Endothelial cell of umbilical vein (primary cell): ENCODE results near the gene COG5.

ENCODE experiments used
- EZH2 ChIP-seq: IDR thresholded peaks from 2 replicates; pipeline ENCODE4 v1.6.1; 2012; ENCODE audit warnings: borderline replicate concordance, low read depth, mild to moderate bottlenecking, moderate library complexity, low read length, inconsistent platforms; ENCODE audit not compliant: severe bottlenecking
- FOS ChIP-seq: IDR thresholded peaks from 2 replicates; pipeline ENCODE4 v1.6.1; 2011; ENCODE audit warnings: mild to moderate bottlenecking, low read length, moderate library complexity, borderline replicate concordance; ENCODE audit not compliant: insufficient read depth
- JUN ChIP-seq: IDR thresholded peaks from 2 replicates; pipeline ENCODE4 v1.6.1; 2011; ENCODE audit warnings: borderline replicate concordance, low read depth; ENCODE audit not compliant: insufficient read length, insufficient read depth
- POLR2A ChIP-seq: IDR thresholded peaks from 2 replicates; pipeline ENCODE4 v1.6.1; 2012; ENCODE audit warnings: low read depth, mild to moderate bottlenecking, control low read depth, low read length
- POLR2AphosphoS5 ChIP-seq: IDR thresholded peaks from 2 replicates; pipeline ENCODE4 v1.6.1; 2012; ENCODE audit warnings: low read depth, mild to moderate bottlenecking, control low read depth, low read length, moderate library complexity; ENCODE audit not compliant: insufficient read depth
- TF ChIP-seq, protein P1 (sequence below), 2 donors: IDR thresholded peaks; 1 replicate in 1 of 2; 2 replicates in 1 of 2; pipeline ENCODE4 v1.5.1; 2011; ENCODE audit warnings: low read length in 2 of 2, mild to moderate bottlenecking in 2 of 2, moderate library complexity in 2 of 2, control low read depth in 1 of 2, inconsistent platforms in 1 of 2, low read depth in 1 of 2; ENCODE audit not compliant: insufficient read depth in 1 of 2; ENCODE audit errors: extremely low read depth in 1 of 2

DNA sequence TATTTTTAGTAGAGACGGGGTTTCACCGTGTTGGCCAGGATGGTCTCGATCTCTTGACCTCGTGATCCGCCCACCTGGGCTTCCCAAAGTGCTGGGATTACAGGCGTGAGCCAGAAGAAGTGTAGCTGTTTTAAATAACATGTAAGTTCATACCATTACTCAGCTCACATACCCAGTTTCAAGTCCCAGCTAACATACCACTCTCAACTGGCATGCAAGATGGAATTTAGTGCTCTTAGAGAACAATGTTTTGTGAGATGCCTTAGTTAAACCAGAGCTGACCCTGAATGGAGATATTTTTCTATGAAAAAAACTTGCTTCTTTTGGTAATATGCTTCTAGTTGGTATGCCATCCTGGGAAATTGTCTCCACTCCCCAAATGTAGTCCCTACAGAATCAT lies 357.6 kb downstream of the COG5 start:
- TF ChIP-seq POLR2AphosphoS5 (no peak), EZH2 (no peak), FOS (no peak), POLR2A (no peak), JUN (no peak)
- TF ChIP-seq, protein P1, sequence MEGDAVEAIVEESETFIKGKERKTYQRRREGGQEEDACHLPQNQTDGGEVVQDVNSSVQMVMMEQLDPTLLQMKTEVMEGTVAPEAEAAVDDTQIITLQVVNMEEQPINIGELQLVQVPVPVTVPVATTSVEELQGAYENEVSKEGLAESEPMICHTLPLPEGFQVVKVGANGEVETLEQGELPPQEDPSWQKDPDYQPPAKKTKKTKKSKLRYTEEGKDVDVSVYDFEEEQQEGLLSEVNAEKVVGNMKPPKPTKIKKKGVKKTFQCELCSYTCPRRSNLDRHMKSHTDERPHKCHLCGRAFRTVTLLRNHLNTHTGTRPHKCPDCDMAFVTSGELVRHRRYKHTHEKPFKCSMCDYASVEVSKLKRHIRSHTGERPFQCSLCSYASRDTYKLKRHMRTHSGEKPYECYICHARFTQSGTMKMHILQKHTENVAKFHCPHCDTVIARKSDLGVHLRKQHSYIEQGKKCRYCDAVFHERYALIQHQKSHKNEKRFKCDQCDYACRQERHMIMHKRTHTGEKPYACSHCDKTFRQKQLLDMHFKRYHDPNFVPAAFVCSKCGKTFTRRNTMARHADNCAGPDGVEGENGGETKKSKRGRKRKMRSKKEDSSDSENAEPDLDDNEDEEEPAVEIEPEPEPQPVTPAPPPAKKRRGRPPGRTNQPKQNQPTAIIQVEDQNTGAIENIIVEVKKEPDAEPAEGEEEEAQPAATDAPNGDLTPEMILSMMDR (IDR thresholded peaks at IDR 0.05; ENCODE audit: extremely low read depth in 1 of 2, insufficient read depth in 1 of 2, low read depth in 1 of 2, low read length in 2 of 2), result no peak
